Mucosa of descending colon (tissue), 3 donors: ENCODE results near the gene KAZN. TPM values are rescaled to one million over a fixed set of nuclear protein-coding genes. Genes with fewer than 3 reads are reported as not detected.

Source experiments
- ATAC-seq: fragments of 200-7000 bp; cut with Tn5 transposase; one replicate; pipeline ENCODE4 v1.9.1; 2020; ENCODE audit warnings: mild to moderate bottlenecking, moderate library complexity
- DNase-seq, 3 donors: peaks; one replicate each; pipeline ENCODE4 v3.0.0-alpha.2; 2020
- H3K36me3 ChIP-seq: fragments of 200-600 bp; one replicate; pipeline ENCODE4 v1.8.0; 2021; ENCODE audit warnings: low read depth, mild to moderate bottlenecking
- H3K4me1 ChIP-seq: fragments of 200-600 bp; one replicate; pipeline ENCODE4 v1.8.0; 2021; ENCODE audit warnings: low read depth, mild to moderate bottlenecking
- H3K4me3 ChIP-seq: fragments of 200-600 bp; one replicate; pipeline ENCODE4 v1.8.0; 2021; ENCODE audit warnings: mild to moderate bottlenecking
- H3K9me3 ChIP-seq: fragments of 200-600 bp; one replicate; pipeline ENCODE4 v1.8.0; 2021; ENCODE audit warnings: mild to moderate bottlenecking
- CTCF ChIP-seq: fragments of 200-600 bp; IDR thresholded peaks from one replicate; pipeline ENCODE4 v1.8.0; 2022; ENCODE audit warnings: antibody characterized with exemption, mild to moderate bottlenecking
- intact Hi-C, 2 donors: fragments of 100-400 bp; cut with DNase I in 1 of 2; cut with micrococcal nuclease in 1 of 2; formaldehyde crosslinking; loops; one replicate each; pipeline versions ENCODE4 v1.11.0 to v1.11.1; 2022; cut with DNase I, micrococcal nuclease
- total RNA-seq, 3 donors: library from RNA; stranded (reverse); fragmentation: NEBNext Ultra II Directional in 2 of 3; extraction: Animal tissue kit (Norgen Biotek cat#: 25700) in 2 of 3; gene quantifications; one replicate each; pipeline versions ENCODE4 v1.2.1 to v1.2.4, GENCODE V29; 2021 to 2023
- donor health status: DM: no; HTN: no; CAD: no; lungs with moderate emphysema.
- donor health status: DM: no; HTN: no; CAD: no.
- donor health status: DM: no; HTN: yes; CAD: no.

KAZN gene
- total RNA-seq, 3 donors from 2014 or later, result 9.7 to 21.9 (median 15.8) TPM

GRCh38 chr1:14666373-14666772 lies 67.9 kb downstream of the KAZN start:
- intact Hi-C loops, result no loop called here
- ATAC-seq (no peak), DNase-seq (no peak)
- H3K36me3 ChIP-seq, result no peaks in the 10 kb centered on the region
- H3K9me3 ChIP-seq, result no peaks in the 10 kb centered on the region
- H3K4me1 ChIP-seq, result no peaks in the 10 kb centered on the region
- H3K4me3 ChIP-seq, result no peak overlapping the region
- no peak for TF ChIP-seq CTCF

DNA sequence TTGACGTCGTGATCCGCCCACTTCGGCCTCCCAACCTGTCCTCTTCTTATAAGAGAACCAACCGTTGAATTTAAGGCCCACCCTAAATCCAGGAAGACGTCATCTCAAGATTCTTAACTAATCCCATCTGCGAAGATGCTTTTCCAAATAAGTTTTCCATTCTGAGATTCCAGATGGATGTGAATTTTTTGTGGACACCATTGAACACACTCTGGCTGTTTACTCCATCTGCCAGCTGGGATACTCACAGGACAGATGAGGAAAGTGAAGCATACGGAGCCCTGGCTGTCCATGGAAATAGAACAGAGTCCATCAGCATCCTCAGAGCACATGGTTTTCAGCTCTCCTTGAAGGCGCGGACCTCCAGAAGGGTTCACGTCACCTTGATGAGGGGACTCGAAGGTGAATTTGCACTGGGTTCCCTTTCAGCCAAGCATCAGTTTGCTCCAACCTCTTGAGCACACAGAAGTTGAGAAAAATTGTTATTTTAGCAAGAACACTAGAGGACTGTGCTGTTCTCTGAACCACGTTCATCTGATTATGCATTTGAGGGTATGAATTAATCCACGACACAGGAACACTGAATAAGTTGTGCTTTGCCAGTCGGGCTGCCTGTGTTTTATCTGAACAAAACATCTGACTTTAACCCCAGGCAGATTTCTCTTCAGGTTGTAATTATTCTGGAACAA lies 68.6 kb downstream of the KAZN start:
- Histone ChIP-seq H3K9me3 (no peaks in the 10 kb centered on the region), H3K36me3 (no peaks in the 10 kb centered on the region), H3K4me3 (no peak overlapping the region), H3K4me1 (no peaks in the 10 kb centered on the region)
- no peak for DNase-seq
- intact Hi-C loops, result no loop called here
- no peak for TF ChIP-seq CTCF
- ATAC-seq, result no peak

DNA sequence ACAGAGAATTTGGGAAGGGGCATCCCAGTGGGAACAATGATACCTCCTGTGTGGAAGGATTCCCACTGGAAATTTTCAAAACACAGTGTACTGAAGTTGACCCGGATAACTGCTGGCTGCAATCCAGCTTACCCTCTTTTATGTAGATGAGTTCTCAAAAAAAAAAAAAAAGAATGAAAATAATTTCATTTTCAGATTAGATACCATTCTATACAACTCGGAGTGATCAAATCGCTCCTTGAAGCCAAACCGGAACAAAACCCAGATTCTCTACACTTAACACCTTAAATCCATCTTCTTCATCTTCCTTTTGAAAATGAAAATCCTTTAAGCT lies 69.1 kb downstream of the KAZN start:
- no peak for ATAC-seq
- no peak overlapping the region for H3K4me3 ChIP-seq
- H3K9me3 ChIP-seq, result no peaks in the 10 kb centered on the region
- intact Hi-C loops, result no loop called here
- DNase-seq, result no peak
- TF ChIP-seq CTCF, result no peak
- no peaks in the 10 kb centered on the region for H3K4me1 ChIP-seq
- H3K36me3 ChIP-seq, result no peaks in the 10 kb centered on the region

DNA sequence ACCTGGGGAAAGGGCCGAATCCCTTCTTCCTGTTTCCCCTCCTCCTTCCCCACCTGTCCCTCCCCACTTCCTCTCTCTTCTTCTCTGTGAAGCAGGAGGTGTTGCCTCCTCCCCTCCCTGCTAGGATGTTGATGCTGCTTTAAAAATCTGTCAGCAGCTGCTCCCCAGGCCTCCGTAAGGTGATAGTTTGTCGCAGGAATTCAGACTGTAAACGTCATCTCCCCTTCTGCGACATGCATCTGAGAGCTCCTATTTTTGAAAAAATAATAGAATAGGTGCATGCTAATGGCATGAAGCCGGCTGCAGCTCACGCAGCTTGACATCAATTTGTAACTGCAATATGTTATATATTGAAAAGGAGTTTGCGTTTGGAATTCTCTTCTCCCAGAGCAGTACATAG lies 70.1 kb downstream of the KAZN start:
- H3K36me3 ChIP-seq, result no peaks in the 10 kb centered on the region
- DNase-seq (no peak), ATAC-seq (no peak)
- H3K9me3 ChIP-seq, result no peaks in the 10 kb centered on the region
- H3K4me1 ChIP-seq, result no peaks in the 10 kb centered on the region
- intact Hi-C loops, result no loop called here
- TF ChIP-seq CTCF, result no peak
- no peak overlapping the region for H3K4me3 ChIP-seq

- intact Hi-C loops, result no loop called here
- ATAC-seq, result no peak
- no peaks in the 10 kb centered on the region for H3K4me1 ChIP-seq
- H3K9me3 ChIP-seq, result no peaks in the 10 kb centered on the region
- DNase-seq, result no peak
- H3K4me3 ChIP-seq, result no peak overlapping the region
- TF ChIP-seq CTCF, result no peak
- no peaks in the 10 kb centered on the region for H3K36me3 ChIP-seq
Observed at GRCh38 chr1:14672005-14672404, 73.5 kb downstream of the KAZN start.

DNA sequence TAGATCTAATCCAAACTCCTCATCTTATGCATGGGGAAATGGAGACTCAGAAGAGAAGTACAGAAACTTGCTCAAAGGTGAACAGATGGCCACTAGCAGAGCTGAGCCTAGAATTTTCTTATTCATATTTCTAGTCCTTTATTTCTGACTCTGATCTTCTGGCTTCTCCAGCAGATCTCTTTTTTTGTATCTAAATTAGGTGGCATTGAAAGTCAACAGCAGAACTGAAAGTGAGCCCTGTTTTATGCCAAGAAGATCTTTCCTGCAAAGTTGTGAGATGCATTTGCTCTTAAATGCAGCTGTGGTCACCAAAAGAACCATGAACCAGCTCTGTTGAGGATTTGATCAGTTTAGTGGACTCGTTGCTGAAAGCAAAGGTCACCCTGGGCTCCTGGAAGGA lies 75.5 kb downstream of the KAZN start:
- no peaks in the 10 kb centered on the region for H3K4me1 ChIP-seq
- DNase-seq (no peak), ATAC-seq (no peak)
- intact Hi-C loops, result no loop called here
- H3K36me3 ChIP-seq, result no peaks in the 10 kb centered on the region
- no peak overlapping the region for H3K4me3 ChIP-seq
- H3K9me3 ChIP-seq, result no peaks in the 10 kb centered on the region
- TF ChIP-seq CTCF, result no peak
